HG02884 (cell line): Measurements from ENCODE around the gene CACFD1.

Experiments used
- ATAC-seq: cut with Tn5 transposase; IDR thresholded peaks from one replicate; pipeline ENCODE4 v1.9.1; 2021; ENCODE audit warnings: mild to moderate bottlenecking, moderate library complexity; ENCODE audit not compliant: unreplicated experiment

CACFD1 gene

DNA sequence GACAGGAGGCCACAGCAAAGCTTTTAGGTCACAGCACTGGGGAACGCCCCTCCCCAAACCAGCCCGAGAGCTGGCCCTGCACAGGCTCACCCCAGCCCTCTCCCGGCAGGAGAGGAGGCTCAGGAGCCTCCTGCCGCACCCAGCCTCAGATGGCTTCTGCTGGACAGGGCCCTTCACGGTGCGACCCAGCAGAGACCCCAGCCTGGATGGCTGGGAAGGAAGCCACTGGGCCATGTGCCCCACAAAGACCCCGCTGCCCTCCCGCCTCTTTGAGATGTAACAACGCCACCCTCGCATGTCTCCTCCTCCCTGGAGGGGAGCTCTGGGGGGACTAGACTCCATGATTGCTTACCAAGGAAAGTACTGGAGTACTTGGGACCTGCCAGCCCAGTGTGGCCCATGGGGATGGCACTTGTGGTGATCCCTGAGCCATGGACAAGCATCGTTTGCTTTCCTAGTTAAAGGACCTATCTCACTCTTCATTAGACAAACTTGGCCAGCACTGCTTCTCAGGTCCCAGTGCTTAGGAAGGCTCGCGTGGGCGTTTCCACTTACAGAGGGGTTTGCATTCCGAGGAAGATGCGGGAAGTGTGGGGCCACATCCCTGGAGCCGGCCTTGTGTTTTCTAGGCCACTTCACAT is 56.0 kb downstream of the CACFD1 start:
- ATAC-seq: no peak

DNA sequence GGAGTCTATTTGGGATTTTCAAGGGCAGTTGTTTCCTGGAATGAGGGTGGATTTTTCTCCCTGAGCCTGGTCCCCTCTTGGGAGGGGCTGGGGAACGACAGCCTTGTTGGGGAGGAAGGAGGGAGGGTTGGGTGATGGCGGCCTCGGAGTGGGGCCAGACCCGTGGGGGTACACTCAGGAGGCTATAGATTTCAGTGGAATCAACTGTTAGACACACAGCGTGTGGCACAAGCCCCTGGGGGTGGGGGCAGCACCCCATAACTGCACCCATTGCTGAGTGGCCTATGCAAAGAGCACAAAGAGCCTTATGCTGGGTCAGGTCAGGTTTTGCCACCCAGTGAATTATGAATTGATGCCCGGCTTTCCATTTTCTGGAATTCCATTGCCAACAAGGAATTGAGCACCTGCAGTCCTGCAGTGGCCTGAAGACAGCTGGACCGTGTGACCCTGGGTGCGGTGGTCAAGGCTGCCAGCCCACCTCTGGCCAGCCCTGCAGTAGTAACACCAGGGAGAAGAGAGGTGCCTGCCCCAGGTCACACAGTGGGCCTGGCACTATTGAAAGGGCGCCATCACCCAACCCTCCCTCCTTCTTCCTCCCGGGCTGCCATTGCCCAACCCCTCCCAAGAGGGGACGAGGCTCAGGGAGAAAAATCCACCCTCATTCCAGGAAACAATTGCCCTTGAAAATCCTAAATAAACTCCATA is 56.6 kb downstream of the CACFD1 start:
- no peak for ATAC-seq

- ATAC-seq: no peak
These were observed 57.2 kb downstream of the CACFD1 start for GRCh38 chr9:133516961-133517350.

GRCh38 chr9:133517711-133518110 is 57.9 kb downstream of the CACFD1 start:
- ATAC-seq: no peak

GRCh38 chr9:133518200-133518599 is 58.4 kb downstream of the CACFD1 start:
- ATAC-seq: no peak

GRCh38 chr9:133518706-133519449 is 59.1 kb downstream of the CACFD1 start:
- no peak for ATAC-seq

DNA sequence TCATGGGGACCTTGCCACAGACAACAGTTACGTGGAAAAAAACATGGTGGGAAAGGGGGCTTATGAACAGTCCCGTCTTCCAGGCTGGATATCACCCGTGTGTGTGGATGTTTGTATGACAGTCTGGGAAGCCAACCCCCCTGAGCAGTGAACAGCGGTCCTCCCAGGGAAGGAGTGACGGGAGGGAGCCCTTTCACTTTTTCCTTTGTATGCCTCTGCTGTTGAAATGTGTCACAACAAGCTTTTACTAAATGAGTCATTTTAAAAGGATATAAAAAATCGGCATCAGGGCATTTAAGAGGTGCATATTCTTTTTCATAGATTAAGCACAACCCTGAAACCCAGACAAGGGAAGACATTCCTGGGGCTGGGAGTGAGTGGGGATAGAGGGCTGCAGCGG is 59.9 kb downstream of the CACFD1 start:
- no peak for ATAC-seq

DNA sequence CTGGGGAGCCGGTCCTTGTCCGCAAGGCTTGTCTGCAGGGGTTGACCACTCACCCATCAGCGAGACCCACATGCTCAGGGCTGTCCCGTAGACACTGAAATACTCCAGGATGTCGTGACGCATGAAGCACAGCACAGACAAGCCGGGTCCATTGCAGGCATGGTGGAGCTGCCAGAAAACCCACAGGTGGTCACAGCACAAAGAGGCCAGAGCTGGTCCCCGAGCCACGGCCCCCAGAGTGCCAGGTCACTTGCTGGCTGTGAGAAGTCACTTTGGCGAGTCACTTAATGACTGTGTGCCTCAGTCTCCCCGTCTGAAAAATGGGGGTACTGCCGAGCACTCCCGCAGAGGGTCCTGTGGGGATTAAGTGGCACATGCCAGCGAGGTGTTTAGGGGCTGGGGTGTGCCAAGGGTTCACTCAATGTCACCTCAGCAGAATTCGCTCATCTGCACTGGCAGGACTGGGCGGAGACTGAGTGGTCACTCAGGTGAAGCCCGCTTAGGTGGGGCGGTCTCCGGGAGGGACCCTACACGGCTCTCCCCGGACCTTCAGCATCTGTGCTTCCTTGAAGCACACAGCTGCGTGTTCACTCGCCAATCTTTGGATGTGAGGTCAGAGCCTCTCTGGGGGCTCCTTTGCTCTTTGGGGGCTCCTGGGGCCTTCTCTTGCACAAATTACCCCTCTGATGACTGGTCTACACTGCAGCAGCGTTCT is 60.5 kb downstream of the CACFD1 start:
- ATAC-seq: no peak
